HepG2 (cell line): ENCODE data around the gene MDFI. TPM values are rescaled to one million over a fixed set of nuclear protein-coding genes. Genes with fewer than 3 reads are reported as not detected.

Experiments used
- ATAC-seq: fragments of 200-7000 bp; cut with Tn5 transposase; 3 replicates; pipeline ENCODE4 v1.9.1; 2020; ENCODE audit warnings: mild to moderate bottlenecking, moderate library complexity
- BruUV-seq: library from RNA; stranded (reverse); fragments of 400-500 nt; replicated peaks from 2 replicates; lab custom pipeline; 2021; lab: Mats Ljungman, UMichigan
- CTCF ChIA-PET: fragments of 300-600 bp; formaldehyde crosslinking; extraction: SDS; loops from one replicate; lab custom pipeline; 2021; ENCODE audit warnings: low total read pairs, inconsistent platforms, low intra/inter-chr PET ratio; lab: Yijun Ruan, JAX
- POLR2A ChIA-PET: fragments of 350-600 bp; sonication (Branson Sonifier 250); formaldehyde crosslinking; loops from one replicate; lab custom pipeline; 2020; ENCODE audit warnings: antibody characterized with exemption, inconsistent platforms; lab: Yijun Ruan, JAX
- DNase-seq: peaks from one replicate; pipeline ENCODE4 v3.0.0-alpha.2; 2015; ENCODE audit warnings: low spot score
- FAIRE-seq: peaks from 3 replicates; lab custom pipeline; 2011; peaks lifted over from hg19 to GRCh38; lab: Jason Lieb, UNC
- H2AFZ ChIP-seq: one replicate; pipeline ENCODE4 v1.6.1; 2011; ENCODE audit warnings: low read length, inconsistent platforms
- H3K27ac ChIP-seq: fragments of 300-600 bp; 3 replicates; pipeline ENCODE4 v1.8.0; 2011; ENCODE audit warnings: mixed run types, mild to moderate bottlenecking, mixed read lengths, low read length, inconsistent platforms; ENCODE audit not compliant: insufficient read depth; ENCODE audit errors: extremely low read length
- H3K27me3 ChIP-seq, 2 experiments: fragments of 200-600 bp in 1 of 2; 2 replicates in 1 of 2; 3 replicates in 1 of 2; pipeline versions ENCODE4 v1.6.0 to v1.8.0; 2011; ENCODE audit warnings: low read length in 2 of 2, mild to moderate bottlenecking in 2 of 2, moderate library complexity in 2 of 2, inconsistent platforms in 1 of 2; ENCODE audit not compliant: insufficient read depth in 2 of 2, control insufficient read depth in 1 of 2
- H3K36me3 ChIP-seq, 2 experiments: fragments of 200-600 bp in 1 of 2; replicated peaks in 1 of 2; 2 replicates in 1 of 2; 3 replicates in 1 of 2; pipeline versions ENCODE4 v1.5.1 to v1.8.0; 2011; ENCODE audit warnings: low read length in 2 of 2, inconsistent platforms in 1 of 2; ENCODE audit not compliant: insufficient read depth in 2 of 2, control insufficient read depth in 1 of 2
- H3K4me1 ChIP-seq: 2 replicates; pipeline ENCODE4 v1.5.1; 2012; ENCODE audit warnings: low read length, inconsistent platforms; ENCODE audit not compliant: insufficient read depth
- H3K4me2 ChIP-seq: 2 replicates; pipeline ENCODE4 v1.6.0; 2011; ENCODE audit warnings: low read depth, low read length, inconsistent platforms
- H3K4me3 ChIP-seq, 3 experiments: fragments of 200-600 bp in 1 of 3; sonication (generic), shearing (Covaris generic) in 1 of 3; replicated peaks in 1 of 3; 2 replicates each; pipeline ENCODE4 v1.5.1; 2011 to 2016; ENCODE audit warnings: low read length in 3 of 3, inconsistent platforms in 2 of 3, low read depth in 2 of 3, mild to moderate bottlenecking in 2 of 3, control low read depth in 1 of 3, mixed read lengths in 1 of 3; ENCODE audit not compliant: insufficient read depth in 1 of 3
- H3K79me2 ChIP-seq: one replicate; pipeline ENCODE4 v1.6.1; 2011; ENCODE audit warnings: low read length, inconsistent platforms; ENCODE audit not compliant: insufficient read depth
- H3K9ac ChIP-seq: 2 replicates; pipeline ENCODE4 v1.6.0; 2011; ENCODE audit warnings: mild to moderate bottlenecking, low read depth, low read length, inconsistent platforms; ENCODE audit not compliant: insufficient read depth
- H3K9me3 ChIP-seq: 2 replicates; pipeline ENCODE4 v1.5.1; 2012; ENCODE audit warnings: mild to moderate bottlenecking, low read length
- H4K20me1 ChIP-seq: 2 replicates; pipeline ENCODE4 v1.6.0; 2011; ENCODE audit warnings: inconsistent platforms, mild to moderate bottlenecking, low read length, moderate library complexity; ENCODE audit not compliant: insufficient read depth
- ARID5B ChIP-seq: IDR thresholded peaks from 2 replicates; pipeline ENCODE4 v1.4.0; 2020; ENCODE audit warnings: mild to moderate bottlenecking, missing genetic modification reagents
- GABPB1 ChIP-seq: IDR thresholded peaks from 2 replicates; pipeline ENCODE4 v1.6.1; 2016; ENCODE audit warnings: mild to moderate bottlenecking, missing genetic modification reagents, moderate library complexity, missing compliant biosample characterization
- KAT7 ChIP-seq: IDR thresholded peaks from 2 replicates; pipeline ENCODE4 v1.6.1; 2018; ENCODE audit warnings: borderline replicate concordance, missing compliant biosample characterization
- MAF1 ChIP-seq: sonication (generic); formaldehyde crosslinking; IDR thresholded peaks from 2 replicates; pipeline ENCODE4 v1.5.0; 2020; ENCODE audit warnings: missing genetic modification reagents, borderline replicate concordance
- ZFX ChIP-seq: sonication (generic); formaldehyde crosslinking; IDR thresholded peaks from 2 replicates; pipeline ENCODE4 v1.4.0; 2020; ENCODE audit warnings: mild to moderate bottlenecking, low read depth, missing genetic modification reagents, moderate library complexity
- ZFY ChIP-seq: sonication (generic); formaldehyde crosslinking; IDR thresholded peaks from 2 replicates; pipeline ENCODE4 v1.4.0; 2020; ENCODE audit warnings: missing genetic modification reagents
- ZNF234 ChIP-seq: sonication (generic); formaldehyde crosslinking; conservative IDR thresholded peaks from 2 replicates; pipeline ENCODE4 v1.5.1; 2020; ENCODE audit warnings: mild to moderate bottlenecking, missing genetic modification reagents
- ZNF460 ChIP-seq: sonication (generic); formaldehyde crosslinking; IDR thresholded peaks from 2 replicates; pipeline ENCODE4 v1.5.1; 2020; ENCODE audit warnings: missing genetic modification reagents, mild to moderate bottlenecking, borderline replicate concordance
- ZNF75D ChIP-seq: sonication (generic); formaldehyde crosslinking; IDR thresholded peaks from 2 replicates; pipeline ENCODE4 v1.8.1; 2023; ENCODE audit warnings: missing genetic modification reagents, mild to moderate bottlenecking, borderline replicate concordance
- WGBS: methylation state at CpG from one replicate; pipeline ENCODE4 v1.1.6; 2017; ENCODE audit warnings: low lambda C conversion rate; 5-methylcytosine and 5-hydroxymethylcytosine counted together
- in situ Hi-C: cut with HindIII; loops from 2 replicates; pipeline ENCODE4 v1.10.0; 2017; ENCODE audit warnings: low pct_unique_long_range_greater_than_20kb; ENCODE audit not compliant: extremely low pct_ligation_motif_present
- intact Hi-C: fragments of 100-400 bp; cut with micrococcal nuclease; formaldehyde crosslinking; loops from one replicate; pipeline ENCODE4 v1.10.0; 2022; ENCODE audit not compliant: unreplicated experiment
- polyA plus RNA-seq, 8 experiments: library from polyadenylated mRNA; depleted of rRNA in 3 of 8; stranded (reverse) in 7 of 8; unstranded in 1 of 8; fragments of >200 nt; fragmentation: Illumina TruSeq in 4 of 8; extraction: Trizol in 4 of 8; gene quantifications; 2 replicates each; pipeline versions ENCODE4 v1.2.1 to v1.2.3, GENCODE V29; 2011 to 2016; ENCODE audit warnings: low read depth in 4 of 8, missing spikeins in 1 of 8, mixed read lengths in 1 of 8; ENCODE audit not compliant: insufficient read depth in 1 of 8
- total RNA-seq, 5 experiments: library from RNA; depleted of rRNA; stranded (reverse); fragments of >200 nt; fragmentation: Illumina TruSeq; extraction: Trizol; gene quantifications; 2 replicates each; pipeline ENCODE4 v1.2.3, GENCODE V29; 2016; ENCODE audit warnings: low read depth in 1 of 5
- TF ChIP-seq, protein P1 (sequence below): sonication (generic); formaldehyde crosslinking; IDR thresholded peaks from 2 replicates; pipeline ENCODE4 v1.4.0; 2020; ENCODE audit warnings: mild to moderate bottlenecking, missing genetic modification reagents
- TF ChIP-seq, protein P2 (sequence below): sonication (generic); formaldehyde crosslinking; IDR thresholded peaks from 2 replicates; pipeline ENCODE4 v1.4.0; 2020; ENCODE audit warnings: missing genetic modification reagents; ENCODE audit errors: not compliant biosample characterization
- TF ChIP-seq, protein P3 (sequence below), 2 experiments: sonication (generic) in 1 of 2; formaldehyde crosslinking in 1 of 2; IDR thresholded peaks; 2 replicates each; pipeline versions ENCODE4 v1.6.1 to v1.9.0; 2014 to 2022; ENCODE audit warnings: antibody characterized with exemption in 1 of 2, borderline replicate concordance in 1 of 2, inconsistent platforms in 1 of 2, low read depth in 1 of 2, missing genetic modification reagents in 1 of 2

Gene MDFI
- total and polyA plus RNA-seq, 2 of the 13 experiments (the other 11 are each of a cell fraction or from before 2014, with no cell fraction given): 0.28 TPM; not detected in 1

- FAIRE-seq (no peak), ATAC-seq (peak; percentile 36), DNase-seq (no peak)
- H3K4me1 ChIP-seq: peaks cover 32% of the 10 kb centered on the region
- H4K20me1 ChIP-seq: no peaks in the 10 kb centered on the region
- H3K79me2 ChIP-seq: no peaks in the 10 kb centered on the region
- CTCF ChIA-PET: interaction anchor here (0.8 to 6.0 kb wide), 7 partner anchors 9 to 316 kb away, joined by 3 to 154 read pairs (median 4); no protein-coding TSS in a partner anchor
- H3K4me2 ChIP-seq: peak overlapping the region; percentile 73
- POLR2A ChIA-PET: interaction anchor here (0.5 to 1.1 kb wide), 2 partner anchors 51 to 195 kb away, joined by 3 read pairs; no protein-coding TSS in a partner anchor
- no TSS peak for BruUV-seq
- no peak overlapping the region for H2AFZ ChIP-seq
- H3K27me3 ChIP-seq: peaks cover 7 to 27% of the 10 kb centered on the region in 2 experiments; a peak in 3 of 5 replicates
- H3K36me3 ChIP-seq: peaks cover 3 to 5% of the 10 kb centered on the region in 2 experiments; a peak in 1 of 5 replicates
- in situ Hi-C loops (loop anchor here (5.0 kb wide), 3 partner anchors 81 to 311 kb away; no protein-coding TSS in a partner anchor), intact Hi-C loops (loop anchor here (5.0 kb wide), 1 partner anchor 376 kb away; no protein-coding TSS in a partner anchor)
- H3K9ac ChIP-seq: peak overlapping the region; percentile 3; the same call in 1 of the 2 replicates
- peak overlapping the region in 2 of 3 experiments; percentile 36 to 60; a peak in 3 of 6 replicates for H3K4me3 ChIP-seq
- H3K27ac ChIP-seq: no peak overlapping the region
- H3K9me3 ChIP-seq: no peaks in the 10 kb centered on the region
- WGBS: 39% methylated on average over 17 of the region's 18 CpGs
- TF ChIP-seq MAF1 (CRISPR knock-in tag) (no peak), GABPB1 (CRISPR knock-in tag) (peak; percentile 8; the same call in 1 of the 2 replicates), ZFX (CRISPR knock-in tag) (peak; percentile 77), ARID5B (no peak), ZNF75D (CRISPR knock-in tag) (no peak), ZNF234 (0 out of 2 replicates have a peak, but pooled peaks have one; percentile 35), ZFY (0 out of 2 replicates have a peak, but pooled peaks have one; percentile 16), ZNF460 (CRISPR knock-in tag) (no peak), KAT7 (peak; percentile 14; the same call in 1 of the 2 replicates)
- TF ChIP-seq, protein P1, sequence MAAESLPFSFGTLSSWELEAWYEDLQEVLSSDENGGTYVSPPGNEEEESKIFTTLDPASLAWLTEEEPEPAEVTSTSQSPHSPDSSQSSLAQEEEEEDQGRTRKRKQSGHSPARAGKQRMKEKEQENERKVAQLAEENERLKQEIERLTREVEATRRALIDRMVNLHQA: no peak
- TF ChIP-seq, protein P2, sequence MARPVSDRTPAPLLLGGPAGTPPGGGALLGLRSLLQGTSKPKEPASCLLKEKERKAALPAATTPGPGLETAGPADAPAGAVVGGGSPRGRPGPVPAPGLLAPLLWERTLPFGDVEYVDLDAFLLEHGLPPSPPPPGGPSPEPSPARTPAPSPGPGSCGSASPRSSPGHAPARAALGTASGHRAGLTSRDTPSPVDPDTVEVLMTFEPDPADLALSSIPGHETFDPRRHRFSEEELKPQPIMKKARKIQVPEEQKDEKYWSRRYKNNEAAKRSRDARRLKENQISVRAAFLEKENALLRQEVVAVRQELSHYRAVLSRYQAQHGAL (CRISPR knock-in tag): no peak
- TF ChIP-seq, protein P3, sequence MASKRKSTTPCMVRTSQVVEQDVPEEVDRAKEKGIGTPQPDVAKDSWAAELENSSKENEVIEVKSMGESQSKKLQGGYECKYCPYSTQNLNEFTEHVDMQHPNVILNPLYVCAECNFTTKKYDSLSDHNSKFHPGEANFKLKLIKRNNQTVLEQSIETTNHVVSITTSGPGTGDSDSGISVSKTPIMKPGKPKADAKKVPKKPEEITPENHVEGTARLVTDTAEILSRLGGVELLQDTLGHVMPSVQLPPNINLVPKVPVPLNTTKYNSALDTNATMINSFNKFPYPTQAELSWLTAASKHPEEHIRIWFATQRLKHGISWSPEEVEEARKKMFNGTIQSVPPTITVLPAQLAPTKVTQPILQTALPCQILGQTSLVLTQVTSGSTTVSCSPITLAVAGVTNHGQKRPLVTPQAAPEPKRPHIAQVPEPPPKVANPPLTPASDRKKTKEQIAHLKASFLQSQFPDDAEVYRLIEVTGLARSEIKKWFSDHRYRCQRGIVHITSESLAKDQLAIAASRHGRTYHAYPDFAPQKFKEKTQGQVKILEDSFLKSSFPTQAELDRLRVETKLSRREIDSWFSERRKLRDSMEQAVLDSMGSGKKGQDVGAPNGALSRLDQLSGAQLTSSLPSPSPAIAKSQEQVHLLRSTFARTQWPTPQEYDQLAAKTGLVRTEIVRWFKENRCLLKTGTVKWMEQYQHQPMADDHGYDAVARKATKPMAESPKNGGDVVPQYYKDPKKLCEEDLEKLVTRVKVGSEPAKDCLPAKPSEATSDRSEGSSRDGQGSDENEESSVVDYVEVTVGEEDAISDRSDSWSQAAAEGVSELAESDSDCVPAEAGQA (IDR thresholded peaks at IDR 0.05; ENCODE audit: low read depth): no peak
- TF ChIP-seq, protein P3 (CRISPR knock-in tag; IDR thresholded peaks at IDR 0.05; ENCODE audit: borderline replicate concordance): no peak
Measured at GRCh38 chr6:41683273-41683522, 44.9 kb downstream of the MDFI start.
